DMS 273 treated with DMSO at 0.1 percent for 48 hours (cell line): ENCODE measurements around the gene PRSS53.

Experiments used
- DNase-seq: peaks from one replicate; lab custom pipeline; 2025; lab: John Stamatoyannopoulos, UW

The PRSS53 gene

DNA sequence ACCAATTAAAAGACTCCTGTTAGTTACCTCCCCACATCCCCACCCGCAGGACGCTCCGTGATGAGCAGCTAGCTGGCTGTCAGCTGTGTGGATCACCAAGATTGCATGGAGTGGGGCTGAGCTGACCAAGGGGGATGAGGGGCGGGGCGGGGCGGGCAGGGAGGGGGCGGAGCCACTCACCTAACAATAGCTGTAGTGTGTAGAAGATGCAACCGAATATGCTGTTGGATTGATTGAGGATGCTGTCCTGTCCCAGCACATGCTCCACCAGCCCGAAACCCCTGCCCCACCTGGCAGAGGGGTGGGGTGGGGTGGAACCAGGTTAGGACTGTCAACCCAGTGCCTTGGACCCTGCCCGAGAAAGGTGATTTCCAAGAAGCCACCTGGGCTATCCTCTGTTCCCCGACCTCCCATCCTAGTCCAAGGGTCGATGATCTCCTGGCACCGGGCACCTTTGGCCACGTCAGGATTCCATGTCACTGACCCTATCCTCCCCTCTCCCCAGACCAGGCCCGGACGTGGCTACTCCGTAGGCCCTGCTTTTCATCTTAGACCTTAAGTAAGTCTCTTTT lies 4.5 kb upstream of the PRSS53 start:
- no peak for DNase-seq

DNA sequence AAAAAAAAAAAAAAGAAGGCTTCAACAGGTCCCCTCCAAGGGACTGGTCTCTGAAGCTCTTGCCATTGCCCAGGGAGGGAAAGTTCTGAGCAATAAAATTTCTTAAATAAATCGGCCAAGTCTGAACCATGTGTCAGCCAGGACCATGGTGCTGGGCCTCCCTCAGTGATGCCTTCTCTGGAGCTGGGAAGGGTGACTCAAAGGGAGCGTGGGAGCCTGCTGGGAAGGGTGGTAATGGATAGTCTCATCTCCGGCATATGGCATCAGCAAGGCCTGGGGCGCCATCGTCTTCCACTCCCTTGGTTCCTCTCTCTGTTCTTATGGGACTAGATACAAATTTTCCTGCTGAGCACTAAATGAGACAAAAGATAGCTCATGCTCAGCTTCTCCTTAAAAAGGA lies 3.6 kb upstream of the PRSS53 start:
- no peak for DNase-seq

DNA sequence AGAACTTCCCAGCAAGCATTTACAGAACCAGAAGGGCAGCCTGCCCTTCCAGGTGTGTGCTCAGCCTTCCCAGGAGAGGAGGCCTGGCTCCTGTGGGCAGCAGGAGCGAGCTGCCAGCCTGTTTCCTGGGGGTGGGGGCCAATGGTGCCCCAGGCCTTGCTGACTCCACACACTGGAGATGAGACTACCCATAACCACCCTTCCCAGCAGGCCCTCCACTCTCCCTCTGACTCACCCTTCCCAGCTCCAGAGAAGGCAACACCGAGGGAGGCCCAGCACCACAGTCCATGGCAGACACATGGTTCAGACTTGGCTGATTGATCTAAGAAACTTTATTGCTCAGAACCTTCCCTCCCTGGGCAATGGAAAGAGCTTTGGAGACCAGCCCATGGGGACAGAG lies 1.8 kb upstream of the PRSS53 start:
- no peak for DNase-seq

DNA sequence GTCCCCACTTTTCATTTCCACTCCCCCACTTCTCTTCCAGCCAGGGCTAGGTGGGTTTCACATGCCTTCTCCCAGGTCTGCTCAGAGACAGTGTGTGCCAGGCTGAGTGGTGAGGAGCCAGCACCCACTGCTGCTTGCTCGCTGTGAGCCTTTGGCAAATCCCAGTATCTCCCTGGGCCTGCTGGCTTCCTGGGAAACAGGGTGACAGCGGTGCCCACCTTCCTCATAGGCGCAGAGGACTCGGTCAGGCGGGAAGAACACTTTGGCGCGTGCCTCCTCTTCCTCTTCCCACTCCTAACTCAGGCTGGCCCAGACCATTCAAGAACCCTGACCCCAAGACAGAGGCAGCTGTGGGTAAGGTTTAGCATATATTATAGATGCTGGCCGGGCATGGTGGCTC lies 456 bp upstream of the PRSS53 start:
- DNase-seq = no peak

DNA sequence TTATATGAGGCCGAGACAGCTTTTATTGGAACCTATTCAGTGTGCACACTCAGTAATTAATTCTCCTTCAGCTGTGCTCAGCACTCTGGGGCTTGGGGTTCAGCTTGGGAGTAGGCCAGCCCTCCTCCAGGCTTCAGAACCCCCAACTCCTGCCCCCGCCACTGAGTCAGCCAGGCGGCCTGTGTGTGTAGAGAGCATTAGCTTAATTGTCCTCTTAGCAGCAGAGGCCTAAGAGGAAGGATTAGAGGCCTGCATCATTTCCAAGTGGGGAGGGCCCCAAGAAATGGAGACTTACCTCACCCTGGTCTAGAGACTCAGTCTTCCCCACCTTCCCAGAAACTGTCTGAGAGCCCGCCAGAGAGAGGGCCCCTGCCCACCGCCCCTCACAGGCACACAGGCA lies 772 bp downstream of the PRSS53 start:
- no peak for DNase-seq

DNA sequence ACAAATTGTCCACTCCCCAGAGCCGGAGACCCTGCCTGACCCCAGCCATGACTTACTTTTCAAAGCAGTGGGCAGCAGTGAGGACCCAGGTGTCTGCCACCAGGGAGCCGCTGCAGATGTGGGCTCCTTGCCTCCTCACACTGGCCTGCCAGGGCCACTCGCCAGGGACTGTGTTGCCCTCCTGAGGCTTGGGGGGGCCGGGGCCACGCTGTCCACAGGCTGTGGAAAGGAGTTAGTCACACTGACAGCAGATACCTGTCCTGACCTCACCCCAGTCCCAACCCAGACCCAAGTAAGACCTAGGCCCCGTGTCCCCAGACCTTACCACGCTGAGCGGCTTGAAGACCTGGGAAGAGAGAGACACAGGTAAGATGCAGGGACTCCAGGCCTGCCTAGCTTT lies 1.3 kb downstream of the PRSS53 start:
- no peak for DNase-seq

DNA sequence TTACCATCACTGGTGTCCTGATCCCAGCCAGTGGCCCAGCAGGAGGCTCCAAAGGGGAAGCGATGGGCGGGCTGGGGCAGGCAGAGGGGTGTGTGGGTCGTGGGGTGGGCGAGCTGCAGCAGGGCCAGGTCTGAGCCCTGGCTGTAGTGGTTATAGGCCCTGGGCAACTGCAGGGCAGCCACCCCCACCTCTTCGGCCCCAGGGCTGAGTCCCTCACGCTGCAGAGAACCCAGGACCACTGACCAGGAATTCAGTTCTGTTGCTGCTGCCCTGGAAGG lies 2.2 kb downstream of the PRSS53 start:
- DNase-seq = no peak

DNA sequence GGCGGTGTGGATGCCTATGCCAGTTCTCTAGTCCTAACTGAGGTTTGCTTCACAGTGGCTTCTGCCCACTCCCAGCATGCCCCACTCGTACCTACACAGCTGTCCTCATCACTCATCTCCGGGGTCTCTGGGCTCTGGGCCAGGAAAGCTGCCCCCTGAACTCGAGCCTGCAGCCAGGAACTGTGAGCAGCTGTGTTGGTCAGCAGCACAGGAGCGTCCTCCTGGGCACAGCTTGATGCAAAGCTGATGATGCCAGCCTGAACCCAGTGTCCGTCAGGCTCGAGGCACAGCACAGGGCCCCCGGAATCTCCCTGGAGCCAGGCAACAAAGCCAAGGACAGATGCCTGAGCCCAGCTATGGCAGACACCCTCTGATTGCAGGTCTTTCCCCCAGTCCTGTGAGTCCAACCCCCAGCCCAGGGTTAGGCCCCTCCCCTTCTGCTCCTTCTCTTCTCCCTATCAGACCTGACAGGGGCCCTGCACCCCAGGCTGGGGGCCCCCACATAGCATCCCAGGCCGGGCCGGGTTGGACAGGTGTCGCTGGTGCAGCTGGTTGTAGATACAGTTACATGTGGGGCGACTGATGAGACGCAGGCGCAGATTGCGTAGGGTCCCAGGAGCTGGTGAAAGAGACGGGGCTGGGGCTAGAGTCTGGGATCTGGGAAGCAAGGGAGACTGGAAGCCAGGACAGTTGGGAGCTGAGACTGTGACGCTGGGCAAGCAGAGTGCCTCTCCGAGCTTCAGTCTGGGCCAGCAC lies 2.7 kb downstream of the PRSS53 start:
- no peak for DNase-seq

DNA sequence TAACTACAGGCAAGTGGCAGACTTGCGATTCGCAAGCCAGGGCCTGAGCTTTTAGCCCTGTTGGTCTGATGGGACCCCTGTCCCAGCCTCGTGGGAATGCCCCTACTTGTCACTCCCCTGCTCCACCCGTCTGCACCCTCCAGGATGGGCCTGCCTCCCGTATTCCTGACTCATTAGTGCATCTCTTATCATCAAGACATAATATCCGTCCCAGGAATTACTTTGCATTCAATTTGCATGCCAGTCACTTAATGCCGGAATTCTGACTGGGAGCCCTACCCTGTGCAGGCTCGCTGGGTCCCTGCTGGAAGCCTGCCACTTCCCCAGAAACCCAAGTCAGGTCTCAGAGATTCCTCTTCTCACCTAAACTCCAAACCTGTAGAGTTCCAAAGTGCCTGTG lies 3.3 kb downstream of the PRSS53 start:
- no peak for DNase-seq

DNA sequence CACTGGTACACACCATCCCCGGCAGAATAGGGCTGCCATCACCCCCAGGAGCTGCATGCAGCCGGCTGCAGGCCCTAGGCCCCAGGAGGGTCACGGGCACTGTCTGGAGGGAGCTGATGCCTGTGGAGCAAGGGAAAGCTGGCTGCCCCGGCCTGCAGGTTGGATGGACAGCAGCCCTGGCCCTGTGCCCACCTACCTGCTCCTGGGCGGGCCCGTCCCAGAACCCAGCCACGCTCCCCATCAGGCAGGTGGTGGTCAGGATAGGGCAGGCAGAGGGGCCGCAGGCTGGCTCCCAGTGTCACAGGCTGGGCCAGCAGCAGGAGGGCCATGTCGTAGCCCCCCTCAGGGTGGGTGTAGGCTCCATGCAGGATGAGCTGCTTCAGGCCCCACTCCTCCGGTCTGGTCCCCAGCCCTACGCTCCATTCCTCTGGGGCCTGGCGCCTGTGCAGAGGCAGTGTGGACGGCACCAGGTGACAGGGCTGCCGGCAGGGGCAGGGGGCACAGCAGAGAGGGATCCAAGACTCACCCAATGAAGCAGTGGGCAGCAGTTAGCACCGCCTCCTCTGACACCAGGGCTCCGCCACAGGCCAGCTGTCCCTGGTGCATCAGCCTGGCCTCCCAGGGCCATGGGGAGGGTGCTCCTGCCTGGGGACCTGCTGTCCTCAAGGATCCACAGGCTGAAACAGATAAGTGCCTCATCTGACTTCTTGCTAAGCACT lies 4.0 kb downstream of the PRSS53 start:
- no peak for DNase-seq

DNA sequence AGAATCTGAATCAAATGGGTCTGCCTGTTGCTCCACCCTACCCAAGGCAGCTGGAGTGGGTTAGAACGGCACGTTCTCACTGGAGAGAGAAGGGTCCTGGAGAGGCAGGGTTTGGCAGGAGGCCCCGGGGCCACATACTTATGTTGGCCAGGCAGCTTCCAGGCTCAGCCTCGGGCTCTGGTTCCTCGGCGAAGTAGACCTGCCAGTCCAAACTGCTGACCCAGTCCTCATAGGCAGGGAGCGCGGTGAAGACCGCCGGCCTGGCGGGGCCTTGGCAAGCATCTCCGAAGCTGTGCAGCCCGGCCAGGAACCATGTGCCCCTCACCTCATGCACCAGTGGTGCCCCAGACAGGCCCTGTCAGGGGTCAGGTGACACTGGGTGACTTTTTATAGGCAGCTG lies 4.8 kb downstream of the PRSS53 start:
- no peak for DNase-seq

DNA sequence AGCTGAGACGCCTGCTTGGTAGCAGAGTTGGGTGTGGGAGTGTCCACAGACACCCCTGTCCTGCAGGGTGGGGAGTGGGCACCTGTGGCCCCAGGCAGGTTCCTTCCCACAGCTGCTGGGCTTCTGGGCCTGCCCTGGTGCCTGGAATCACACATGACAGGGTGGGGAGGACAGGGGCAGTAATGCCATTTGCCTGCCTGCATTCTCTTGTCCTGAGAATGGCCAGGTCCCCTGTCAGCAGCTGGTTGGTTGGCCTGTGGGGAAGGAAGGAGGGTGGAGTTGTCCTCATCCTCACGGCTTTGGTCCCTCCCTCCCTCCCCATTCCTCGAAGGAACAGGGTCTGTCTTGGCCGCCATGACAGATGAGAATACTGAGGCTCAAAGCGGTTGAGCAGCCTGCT lies 5.2 kb downstream of the PRSS53 start:
- DNase-seq = no peak

DNA sequence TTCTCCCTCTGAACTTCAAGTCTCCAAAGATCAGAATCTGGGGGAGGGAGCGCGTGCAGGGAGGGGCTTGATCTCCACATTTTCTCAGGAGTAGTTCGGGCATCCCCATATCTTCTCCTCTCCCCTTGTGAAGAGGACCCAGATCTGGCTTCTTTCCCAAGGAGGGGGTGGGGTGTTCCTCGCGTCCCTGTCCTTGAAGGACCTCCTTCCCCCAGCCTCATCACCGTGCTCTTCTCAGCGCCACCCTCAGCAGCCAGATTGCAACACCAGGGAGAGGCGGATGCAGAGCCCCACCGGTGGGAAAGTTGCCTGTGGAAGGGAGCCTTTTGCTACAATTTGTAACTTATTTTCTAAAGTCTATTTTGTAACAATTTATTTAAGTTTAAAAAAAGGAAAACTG lies 5.7 kb downstream of the PRSS53 start:
- no peak for DNase-seq

DNA sequence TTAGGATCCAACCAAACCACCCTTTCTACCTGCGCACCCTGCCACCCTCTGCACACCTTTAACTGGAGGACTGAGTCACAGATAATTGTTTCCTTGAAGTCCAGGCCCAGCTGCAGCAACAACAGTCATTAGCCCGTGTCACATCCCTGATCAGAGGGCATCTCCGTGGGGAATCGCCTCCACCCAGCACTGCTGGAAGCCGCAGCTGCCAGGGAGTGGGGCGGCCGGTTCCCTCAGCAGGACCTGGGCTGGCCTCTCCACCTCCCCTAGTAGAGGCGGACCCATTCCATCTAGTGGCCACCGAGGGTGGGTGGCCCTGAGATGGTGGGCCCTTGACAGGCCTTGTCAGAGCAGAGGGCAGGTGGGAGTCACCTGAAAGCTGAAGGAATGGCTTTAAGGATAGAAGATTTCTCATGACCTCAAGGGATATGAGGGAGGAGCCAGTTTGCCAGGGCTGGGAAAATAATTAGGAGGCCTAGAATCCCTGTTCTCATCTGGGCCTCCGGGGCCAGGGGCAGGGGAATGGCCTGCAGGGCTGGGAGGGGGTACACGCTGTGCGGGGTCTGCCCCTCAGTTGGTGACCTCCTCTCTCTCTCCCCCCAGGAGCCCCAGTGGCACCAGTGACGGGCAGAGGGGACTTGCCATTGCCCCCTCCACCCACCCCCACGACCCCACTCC lies 6.2 kb downstream of the PRSS53 start:
- DNase-seq = no peak

DNA sequence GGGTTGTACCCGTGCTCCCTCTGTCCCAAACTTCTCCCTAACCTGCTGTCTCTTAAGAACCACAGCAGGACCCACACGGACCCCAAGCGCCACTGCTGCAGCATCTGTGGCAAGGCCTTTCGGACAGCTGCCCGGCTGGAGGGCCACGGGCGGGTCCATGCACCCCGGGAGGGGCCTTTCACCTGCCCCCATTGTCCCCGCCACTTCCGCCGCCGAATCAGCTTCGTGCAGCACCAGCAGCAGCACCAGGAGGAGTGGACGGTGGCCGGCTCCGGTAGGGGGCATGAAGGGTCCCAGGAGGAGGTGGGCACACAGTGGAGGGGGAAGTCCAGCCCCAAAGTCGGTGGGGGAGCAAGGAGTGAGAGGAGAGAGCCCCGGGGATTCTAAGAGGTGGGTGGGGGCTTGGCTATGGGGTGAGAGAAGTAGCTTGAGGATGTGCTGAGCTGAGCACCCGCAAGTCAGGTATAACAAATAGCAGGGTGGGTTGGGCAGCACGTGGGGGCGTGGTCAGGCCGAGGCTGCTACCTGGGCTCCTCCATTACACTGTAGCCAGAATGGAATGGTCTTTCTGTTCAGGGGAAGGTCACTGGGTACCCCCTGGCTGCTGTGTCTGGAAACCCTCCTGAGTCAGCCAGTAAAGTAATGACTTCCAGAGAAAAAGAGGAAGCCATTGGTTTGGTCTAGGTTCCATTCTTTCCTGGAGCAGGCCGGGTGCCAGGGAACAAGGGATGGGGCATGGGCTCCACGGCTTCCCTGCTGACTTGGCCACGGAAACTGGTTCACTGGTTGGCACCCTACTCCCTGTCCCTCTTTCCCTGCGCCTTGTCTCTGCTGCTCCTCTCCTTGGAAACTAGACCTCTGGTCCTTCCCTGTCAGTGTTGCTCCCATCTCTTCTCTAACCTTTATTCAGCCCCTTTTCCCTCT lies 7.1 kb downstream of the PRSS53 start:
- no peak for DNase-seq

DNA sequence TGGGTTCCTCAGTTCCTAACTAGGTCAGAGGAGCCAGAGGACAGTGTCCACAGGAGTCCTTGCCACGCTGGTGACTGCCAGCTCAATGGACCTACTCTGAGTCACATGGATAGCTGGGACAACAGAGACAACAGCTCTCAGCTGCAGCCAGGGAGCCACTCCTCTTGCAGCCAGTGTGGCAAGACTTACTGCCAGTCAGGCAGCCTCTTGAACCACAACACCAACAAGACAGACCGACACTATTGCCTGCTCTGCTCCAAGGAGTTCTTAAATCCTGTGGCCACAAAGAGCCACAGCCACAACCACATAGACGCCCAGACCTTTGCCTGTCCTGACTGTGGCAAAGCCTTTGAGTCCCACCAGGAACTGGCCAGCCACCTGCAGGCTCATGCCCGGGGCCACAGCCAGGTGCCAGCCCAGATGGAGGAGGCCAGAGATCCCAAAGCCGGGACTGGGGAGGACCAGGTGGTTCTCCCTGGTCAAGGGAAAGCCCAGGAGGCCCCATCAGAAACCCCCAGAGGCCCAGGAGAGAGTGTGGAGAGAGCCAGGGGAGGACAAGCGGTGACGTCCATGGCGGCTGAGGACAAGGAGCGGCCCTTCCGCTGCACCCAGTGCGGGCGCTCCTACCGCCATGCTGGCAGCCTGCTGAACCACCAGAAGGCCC lies 7.9 kb downstream of the PRSS53 start:
- DNase-seq = no peak

DNA sequence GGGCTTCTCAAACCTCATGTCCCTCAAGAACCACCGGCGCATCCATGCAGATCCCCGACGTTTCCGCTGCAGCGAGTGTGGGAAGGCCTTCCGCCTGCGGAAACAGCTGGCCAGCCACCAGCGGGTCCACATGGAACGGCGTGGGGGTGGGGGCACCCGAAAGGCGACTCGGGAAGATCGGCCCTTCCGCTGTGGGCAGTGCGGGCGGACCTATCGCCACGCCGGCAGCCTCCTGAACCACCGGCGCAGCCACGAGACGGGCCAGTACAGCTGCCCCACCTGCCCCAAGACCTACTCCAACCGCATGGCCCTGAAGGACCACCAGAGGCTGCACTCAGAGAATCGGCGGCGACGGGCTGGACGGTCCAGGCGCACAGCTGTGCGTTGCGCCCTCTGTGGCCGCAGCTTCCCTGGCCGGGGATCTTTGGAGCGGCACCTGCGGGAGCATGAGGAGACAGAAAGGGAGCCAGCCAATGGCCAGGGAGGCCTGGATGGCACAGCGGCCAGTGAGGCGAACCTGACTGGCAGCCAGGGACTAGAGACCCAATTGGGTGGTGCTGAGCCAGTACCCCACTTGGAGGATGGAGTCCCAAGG lies 8.6 kb downstream of the PRSS53 start:
- no peak for DNase-seq

DNA sequence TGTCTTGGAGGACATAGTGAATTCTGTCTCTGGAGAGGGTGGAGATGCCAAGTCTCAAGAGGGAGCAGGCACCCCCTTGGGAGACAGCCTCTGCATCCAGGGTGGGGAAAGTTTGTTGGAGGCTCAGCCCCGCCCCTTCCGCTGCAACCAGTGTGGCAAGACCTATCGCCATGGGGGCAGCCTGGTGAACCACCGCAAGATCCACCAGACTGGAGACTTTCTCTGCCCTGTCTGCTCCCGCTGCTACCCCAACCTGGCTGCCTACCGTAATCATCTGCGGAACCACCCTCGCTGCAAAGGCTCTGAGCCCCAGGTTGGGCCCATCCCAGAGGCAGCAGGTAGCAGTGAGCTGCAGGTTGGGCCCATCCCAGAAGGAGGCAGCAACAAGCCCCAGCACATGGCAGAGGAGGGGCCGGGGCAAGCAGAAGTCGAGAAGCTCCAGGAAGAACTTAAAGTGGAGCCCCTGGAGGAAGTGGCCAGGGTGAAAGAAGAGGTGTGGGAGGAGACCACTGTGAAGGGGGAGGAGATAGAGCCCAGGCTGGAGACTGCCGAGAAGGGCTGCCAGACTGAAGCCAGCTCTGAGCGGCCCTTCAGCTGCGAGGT lies 9.3 kb downstream of the PRSS53 start:
- DNase-seq = no peak

DNA sequence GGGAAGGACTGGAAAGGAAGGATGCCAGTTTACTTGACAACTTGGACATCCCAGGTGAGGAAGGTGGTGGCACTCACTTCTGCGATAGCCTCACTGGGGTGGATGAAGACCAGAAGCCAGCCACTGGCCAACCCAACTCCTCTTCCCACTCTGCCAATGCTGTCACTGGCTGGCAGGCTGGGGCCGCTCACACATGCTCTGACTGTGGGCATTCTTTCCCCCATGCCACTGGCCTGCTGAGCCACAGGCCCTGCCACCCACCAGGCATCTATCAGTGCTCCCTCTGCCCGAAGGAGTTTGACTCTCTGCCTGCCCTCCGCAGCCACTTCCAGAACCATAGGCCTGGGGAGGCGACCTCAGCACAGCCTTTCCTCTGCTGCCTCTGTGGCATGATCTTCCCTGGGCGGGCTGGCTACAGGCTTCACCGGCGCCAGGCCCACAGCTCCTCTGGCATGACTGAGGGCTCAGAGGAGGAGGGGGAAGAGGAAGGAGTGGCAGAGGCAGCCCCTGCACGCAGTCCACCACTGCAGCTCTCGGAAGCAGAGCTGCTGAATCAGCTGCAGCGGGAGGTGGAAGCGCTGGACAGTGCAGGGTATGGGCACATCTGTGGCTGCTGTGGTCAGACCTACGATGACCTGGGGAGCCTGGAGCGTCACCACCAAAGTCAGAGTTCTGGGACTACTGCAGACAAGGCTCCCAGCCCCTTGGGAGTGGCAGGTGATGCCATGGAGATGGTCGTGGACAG lies 10.0 kb downstream of the PRSS53 start:
- no peak for DNase-seq
